OCI-LY1 (cell line): ENCODE results near the gene ATP6AP1.

Source experiments
- H2AFZ ChIP-seq: fragments of 200-600 bp; sonication (generic), shearing (Covaris generic); 2 replicates; pipeline ENCODE4 v1.6.0; 2014; ENCODE audit warnings: antibody characterized with exemption, mild to moderate bottlenecking, low read length
- H3F3A ChIP-seq: fragments of 200-600 bp; sonication (generic), shearing (Covaris generic); 2 replicates; pipeline ENCODE4 v1.6.0; 2014; ENCODE audit warnings: mild to moderate bottlenecking, antibody characterized with exemption, low read length, moderate library complexity; ENCODE audit not compliant: insufficient read depth
- H3K27ac ChIP-seq: fragments of 200-600 bp; sonication (generic); 2 replicates; pipeline ENCODE4 v1.5.1; 2014; ENCODE audit warnings: low read length, mixed run types, mild to moderate bottlenecking, low read depth; ENCODE audit not compliant: poor library complexity, severe bottlenecking
- H3K27me3 ChIP-seq: fragments of 200-600 bp; sonication (generic); 2 replicates; pipeline ENCODE4 v1.6.0; 2014; ENCODE audit warnings: antibody characterized with exemption, mild to moderate bottlenecking, low read length, moderate library complexity; ENCODE audit not compliant: insufficient read depth
- H3K36me3 ChIP-seq: fragments of 200-600 bp; sonication (generic); 2 replicates; pipeline ENCODE4 v1.6.1; 2014; ENCODE audit warnings: mild to moderate bottlenecking, antibody characterized with exemption, low read length, moderate library complexity, mixed read lengths; ENCODE audit not compliant: insufficient read depth
- H3K4me1 ChIP-seq: fragments of 200-600 bp; sonication (generic); 2 replicates; pipeline ENCODE4 v1.5.1; 2014; ENCODE audit warnings: mild to moderate bottlenecking, low read length, moderate library complexity; ENCODE audit not compliant: insufficient read depth, severe bottlenecking
- H3K4me2 ChIP-seq: fragments of 200-600 bp; sonication (generic), shearing (Covaris generic); 2 replicates; pipeline ENCODE4 v1.6.1; 2014; ENCODE audit warnings: low read length
- H3K4me3 ChIP-seq: fragments of 200-600 bp; sonication (generic); 2 replicates; pipeline ENCODE4 v1.5.1; 2014; ENCODE audit warnings: low read length, low read depth, mild to moderate bottlenecking, mixed read lengths; ENCODE audit not compliant: poor library complexity, severe bottlenecking
- H3K79me2 ChIP-seq: fragments of 200-600 bp; shearing (Covaris generic); 2 replicates; pipeline ENCODE4 v1.6.1; 2016; ENCODE audit warnings: mixed run types, low read length, mixed read lengths; ENCODE audit not compliant: insufficient read depth
- H3K9ac ChIP-seq: fragments of 200-600 bp; sonication (generic), shearing (Covaris generic); 2 replicates; pipeline ENCODE4 v1.6.1; 2014; ENCODE audit warnings: mild to moderate bottlenecking, low read length, mixed read lengths
- H3K9me2 ChIP-seq: fragments of 200-600 bp; sonication (generic), shearing (Covaris generic); 2 replicates; pipeline ENCODE4 v1.6.1; 2014; ENCODE audit warnings: low read depth, mild to moderate bottlenecking, low read length, mixed read lengths
- H3K9me3 ChIP-seq: fragments of 200-600 bp; shearing (Covaris generic); 2 replicates; pipeline ENCODE4 v1.6.1; 2014; ENCODE audit warnings: low read length, mixed read lengths
- H4K20me1 ChIP-seq: fragments of 200-600 bp; sonication (generic), shearing (Covaris generic); 2 replicates; pipeline ENCODE4 v1.6.0; 2016; ENCODE audit warnings: mild to moderate bottlenecking, low read length; ENCODE audit not compliant: insufficient read depth
- EZH2 ChIP-seq: fragments of 200-600 bp; sonication (generic), shearing (Covaris generic); IDR thresholded peaks from 2 replicates; pipeline ENCODE4 v1.8.0; 2017; ENCODE audit warnings: borderline replicate concordance, mixed run types, mild to moderate bottlenecking, antibody characterized with exemption, low read length, moderate library complexity, mixed read lengths
- TF ChIP-seq, protein P1 (sequence below): fragments of 200-600 bp; sonication (generic), shearing (Covaris generic); IDR thresholded peaks from 2 replicates; pipeline ENCODE4 v1.5.1; 2017; ENCODE audit warnings: mild to moderate bottlenecking, antibody characterized with exemption, low read length, moderate library complexity, mixed read lengths

The ATP6AP1 gene

DNA sequence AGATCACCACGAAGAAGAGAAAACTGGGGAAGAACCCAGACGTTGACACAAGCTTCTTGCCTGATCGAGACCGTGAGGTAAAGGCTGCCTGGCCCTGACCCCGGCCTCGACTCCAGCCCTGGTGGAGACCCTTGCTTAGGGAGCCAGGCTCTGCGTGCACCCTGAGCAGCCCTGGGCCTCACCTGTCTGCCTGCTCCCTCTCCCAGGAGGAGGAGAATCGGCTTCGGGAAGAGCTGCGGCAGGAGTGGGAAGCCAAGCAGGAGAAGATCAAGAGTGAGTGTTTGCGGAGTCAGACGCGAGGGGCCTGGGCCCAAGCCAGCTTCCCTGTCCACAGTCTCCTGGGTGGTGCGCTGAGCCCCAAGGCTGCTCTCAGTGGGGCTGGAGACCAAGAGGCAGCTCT lies 20.0 kb downstream of the ATP6AP1 start:
- no peak overlapping the region for H3K4me2 ChIP-seq
- H3K27ac ChIP-seq = no peak overlapping the region
- no peaks in the 10 kb centered on the region for H3F3A ChIP-seq
- no peak overlapping the region for H3K4me3 ChIP-seq
- H2AFZ ChIP-seq = no peak overlapping the region
- H3K36me3 ChIP-seq = peaks cover 5% of the 10 kb centered on the region
- H3K9me2 ChIP-seq = no peaks in the 10 kb centered on the region
- no peak overlapping the region for H3K9ac ChIP-seq
- H3K27me3 ChIP-seq = no peaks in the 10 kb centered on the region
- H3K9me3 ChIP-seq = no peaks in the 10 kb centered on the region
- H4K20me1 ChIP-seq = no peaks in the 10 kb centered on the region
- TF ChIP-seq, protein P1, sequence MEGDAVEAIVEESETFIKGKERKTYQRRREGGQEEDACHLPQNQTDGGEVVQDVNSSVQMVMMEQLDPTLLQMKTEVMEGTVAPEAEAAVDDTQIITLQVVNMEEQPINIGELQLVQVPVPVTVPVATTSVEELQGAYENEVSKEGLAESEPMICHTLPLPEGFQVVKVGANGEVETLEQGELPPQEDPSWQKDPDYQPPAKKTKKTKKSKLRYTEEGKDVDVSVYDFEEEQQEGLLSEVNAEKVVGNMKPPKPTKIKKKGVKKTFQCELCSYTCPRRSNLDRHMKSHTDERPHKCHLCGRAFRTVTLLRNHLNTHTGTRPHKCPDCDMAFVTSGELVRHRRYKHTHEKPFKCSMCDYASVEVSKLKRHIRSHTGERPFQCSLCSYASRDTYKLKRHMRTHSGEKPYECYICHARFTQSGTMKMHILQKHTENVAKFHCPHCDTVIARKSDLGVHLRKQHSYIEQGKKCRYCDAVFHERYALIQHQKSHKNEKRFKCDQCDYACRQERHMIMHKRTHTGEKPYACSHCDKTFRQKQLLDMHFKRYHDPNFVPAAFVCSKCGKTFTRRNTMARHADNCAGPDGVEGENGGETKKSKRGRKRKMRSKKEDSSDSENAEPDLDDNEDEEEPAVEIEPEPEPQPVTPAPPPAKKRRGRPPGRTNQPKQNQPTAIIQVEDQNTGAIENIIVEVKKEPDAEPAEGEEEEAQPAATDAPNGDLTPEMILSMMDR = no peak
- no peak for TF ChIP-seq EZH2
- H3K4me1 ChIP-seq = peaks cover 16% of the 10 kb centered on the region
- H3K79me2 ChIP-seq = no peaks in the 10 kb centered on the region

DNA sequence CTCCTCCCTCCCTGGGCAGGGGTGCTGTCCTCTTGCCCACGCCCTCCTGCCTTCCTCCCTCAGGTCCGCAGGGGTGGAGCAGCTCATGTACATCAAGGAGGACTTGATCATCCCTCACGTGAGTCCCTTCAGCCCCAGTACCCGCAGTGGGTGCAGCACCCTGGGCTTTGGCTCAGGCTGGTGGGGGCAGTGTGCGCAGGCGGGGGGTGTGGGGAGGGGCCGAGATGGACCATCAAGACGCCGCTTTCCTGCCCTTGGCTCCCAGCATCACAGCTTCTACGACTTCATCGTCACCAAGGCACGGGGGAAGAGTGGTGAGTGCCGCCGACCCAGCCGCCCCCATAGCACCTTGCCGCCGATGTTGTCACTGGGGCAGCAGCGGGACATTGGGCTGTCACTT lies 21.1 kb downstream of the ATP6AP1 start:
- Histone ChIP-seq H3K27me3 (no peaks in the 10 kb centered on the region), H4K20me1 (no peaks in the 10 kb centered on the region), H3K36me3 (peaks cover 5% of the 10 kb centered on the region), H3F3A (no peaks in the 10 kb centered on the region), H3K27ac (no peak overlapping the region), H3K9me2 (no peaks in the 10 kb centered on the region), H3K9ac (no peak overlapping the region), H3K4me2 (no peak overlapping the region), H3K9me3 (no peaks in the 10 kb centered on the region), H3K79me2 (no peaks in the 10 kb centered on the region), H3K4me1 (peaks cover 10% of the 10 kb centered on the region), H2AFZ (no peak overlapping the region), H3K4me3 (no peak overlapping the region)
- no peak for TF ChIP-seq EZH2
- TF ChIP-seq, protein P1 = no peak

DNA sequence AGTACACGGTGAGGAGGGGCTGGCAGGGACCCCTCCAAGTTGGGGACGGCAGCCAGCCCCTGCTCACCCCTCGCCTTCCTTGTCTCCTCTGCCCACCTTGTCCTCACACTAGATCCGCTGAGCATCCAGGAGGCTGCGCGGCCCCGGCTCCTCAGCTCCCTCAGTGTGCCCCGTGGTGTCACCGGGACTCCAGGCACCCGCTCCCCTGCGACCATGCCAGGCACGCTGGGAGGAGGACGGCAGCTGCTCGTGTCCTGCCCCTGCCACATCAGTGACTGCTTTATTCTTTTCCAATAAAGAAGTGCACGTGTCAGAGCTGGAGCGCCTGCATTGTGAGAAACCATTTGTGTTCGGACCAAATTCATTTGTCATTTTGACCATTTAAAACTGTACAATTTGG lies 21.8 kb downstream of the ATP6AP1 start:
- H3K27ac ChIP-seq = no peak overlapping the region
- H3K4me3 ChIP-seq = no peak overlapping the region
- no peaks in the 10 kb centered on the region for H3K79me2 ChIP-seq
- peaks cover 5% of the 10 kb centered on the region for H3K36me3 ChIP-seq
- TF ChIP-seq, protein P1 = no peak
- TF ChIP-seq EZH2 = no peak
- no peaks in the 10 kb centered on the region for H3K9me2 ChIP-seq
- no peaks in the 10 kb centered on the region for H3K9me3 ChIP-seq
- H3F3A ChIP-seq = no peaks in the 10 kb centered on the region
- H3K27me3 ChIP-seq = no peaks in the 10 kb centered on the region
- H3K9ac ChIP-seq = no peak overlapping the region
- no peaks in the 10 kb centered on the region for H4K20me1 ChIP-seq
- H3K4me1 ChIP-seq = peaks cover 4% of the 10 kb centered on the region
- no peak overlapping the region for H2AFZ ChIP-seq
- H3K4me2 ChIP-seq = no peak overlapping the region
